Activated naive CD8-positive, alpha-beta T cell treated with anti-CD3 and anti-CD28 coated beads, Interleukin-2, amount 50 U/mL, for 16 hours (primary cell): ENCODE results near the gene NR2E1.

Source experiments
- DNase-seq: peaks from one replicate; pipeline ENCODE4 v3.0.0-alpha.2; 2020; ENCODE audit warnings: low read depth, low spot score

NR2E1 gene

GRCh38 chr6:108156180-108156937, 9.5 kb upstream of the NR2E1 start:
- no peak for DNase-seq

- DNase-seq, result no peak
Observed at GRCh38 chr6:108156938-108157233, 8.9 kb upstream of the NR2E1 start.

GRCh38 chr6:108157234-108157980, 8.4 kb upstream of the NR2E1 start:
- no peak for DNase-seq

- DNase-seq, result no peak
Observed at GRCh38 chr6:108157981-108158525, 7.8 kb upstream of the NR2E1 start.

- DNase-seq, result no peak
Observed at GRCh38 chr6:108159981-108160380, 5.8 kb upstream of the NR2E1 start.

DNA sequence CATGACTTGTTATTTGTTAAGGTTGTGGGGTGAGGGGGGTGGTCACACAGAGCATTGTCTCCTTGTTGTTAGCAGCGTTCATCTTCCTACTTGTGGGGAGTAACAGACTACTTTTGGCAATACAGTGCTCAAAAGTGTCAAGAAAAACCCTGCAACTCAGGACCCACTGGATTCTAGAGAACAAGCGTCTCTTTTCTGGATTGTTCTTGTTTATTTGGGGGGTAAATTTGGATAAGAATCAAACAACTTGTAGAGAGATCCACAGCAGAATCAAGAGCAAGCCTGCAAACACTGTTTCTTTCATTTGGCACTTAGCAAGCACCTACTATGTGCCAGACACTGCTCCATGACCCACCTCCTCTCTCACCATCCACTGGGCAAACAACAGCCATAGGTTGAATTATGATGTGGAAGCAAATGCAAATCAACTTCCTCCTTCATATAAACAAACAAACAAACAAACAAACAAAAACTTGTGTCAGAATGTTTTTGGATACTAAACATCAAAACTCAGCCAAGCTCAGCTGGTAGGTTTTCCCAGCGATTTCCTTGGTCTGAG, 4.0 kb upstream of the NR2E1 start:
- DNase-seq, result no peak

DNA sequence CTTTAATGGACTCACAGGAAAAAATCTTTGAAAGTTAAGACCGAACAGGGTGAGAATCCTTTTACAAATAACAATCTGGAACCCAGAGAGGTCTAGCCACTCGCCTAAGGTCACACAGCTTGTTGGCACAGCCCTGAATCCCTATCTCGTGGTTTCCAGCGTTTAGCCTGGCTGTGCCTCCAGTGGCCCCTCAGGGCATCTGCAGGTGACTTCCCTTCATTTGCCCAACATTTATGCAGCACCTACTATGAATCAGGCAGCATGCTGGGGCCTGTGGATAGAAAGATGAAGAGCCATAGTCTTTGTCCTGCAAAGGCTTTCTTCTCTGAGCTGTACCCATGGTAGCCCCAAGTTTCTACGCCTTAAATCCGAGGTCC, 2.6 kb upstream of the NR2E1 start:
- no peak for DNase-seq

DNA sequence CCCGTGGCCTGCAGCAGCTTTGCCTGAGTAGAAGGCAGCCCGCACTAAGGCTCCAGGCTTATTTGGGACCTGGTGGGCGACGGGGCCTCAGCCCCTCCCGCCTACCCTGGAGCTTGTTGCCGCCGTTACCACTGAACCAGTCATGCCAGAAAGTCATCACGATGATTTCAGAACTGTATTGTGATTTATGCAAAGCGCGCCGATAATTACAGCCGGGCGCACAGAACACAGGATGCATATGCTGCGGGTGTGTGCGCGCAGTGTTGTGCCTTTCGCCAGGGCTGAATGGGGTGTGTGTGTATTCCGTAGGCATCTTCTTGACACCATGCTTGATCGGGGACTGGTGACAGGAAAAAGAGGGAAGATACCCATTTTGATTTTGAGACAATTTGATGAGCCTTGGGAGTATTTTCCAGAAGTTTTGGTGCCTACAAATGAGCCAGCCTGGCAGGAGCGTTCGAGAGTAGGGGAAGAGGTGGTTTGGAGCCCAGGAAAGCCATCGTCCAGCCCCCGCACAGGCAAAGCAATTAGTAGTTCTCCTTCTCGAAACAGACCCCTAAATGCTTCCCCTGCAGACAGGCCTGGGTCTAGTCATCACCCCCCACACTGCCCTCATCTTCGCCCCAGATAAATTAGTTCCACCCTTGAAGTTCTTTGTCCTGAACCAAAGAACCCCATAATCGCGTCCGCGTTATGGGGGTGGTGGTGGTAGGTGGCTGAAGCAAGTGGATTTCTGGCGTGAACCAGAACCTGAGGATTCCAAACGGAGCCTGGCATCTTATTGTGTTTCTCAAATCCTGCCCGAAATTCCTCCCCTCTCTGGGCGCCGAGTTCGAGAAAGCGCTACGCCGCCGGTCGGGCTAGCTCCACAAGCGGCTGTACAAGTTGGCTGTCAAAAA, 1.9 kb upstream of the NR2E1 start:
- DNase-seq, result no peak

GRCh38 chr6:108164543-108164814, 1.3 kb upstream of the NR2E1 start:
- no peak for DNase-seq

- no peak for DNase-seq
Observed at GRCh38 chr6:108164815-108165706, 761 bp upstream of the NR2E1 start.

DNA sequence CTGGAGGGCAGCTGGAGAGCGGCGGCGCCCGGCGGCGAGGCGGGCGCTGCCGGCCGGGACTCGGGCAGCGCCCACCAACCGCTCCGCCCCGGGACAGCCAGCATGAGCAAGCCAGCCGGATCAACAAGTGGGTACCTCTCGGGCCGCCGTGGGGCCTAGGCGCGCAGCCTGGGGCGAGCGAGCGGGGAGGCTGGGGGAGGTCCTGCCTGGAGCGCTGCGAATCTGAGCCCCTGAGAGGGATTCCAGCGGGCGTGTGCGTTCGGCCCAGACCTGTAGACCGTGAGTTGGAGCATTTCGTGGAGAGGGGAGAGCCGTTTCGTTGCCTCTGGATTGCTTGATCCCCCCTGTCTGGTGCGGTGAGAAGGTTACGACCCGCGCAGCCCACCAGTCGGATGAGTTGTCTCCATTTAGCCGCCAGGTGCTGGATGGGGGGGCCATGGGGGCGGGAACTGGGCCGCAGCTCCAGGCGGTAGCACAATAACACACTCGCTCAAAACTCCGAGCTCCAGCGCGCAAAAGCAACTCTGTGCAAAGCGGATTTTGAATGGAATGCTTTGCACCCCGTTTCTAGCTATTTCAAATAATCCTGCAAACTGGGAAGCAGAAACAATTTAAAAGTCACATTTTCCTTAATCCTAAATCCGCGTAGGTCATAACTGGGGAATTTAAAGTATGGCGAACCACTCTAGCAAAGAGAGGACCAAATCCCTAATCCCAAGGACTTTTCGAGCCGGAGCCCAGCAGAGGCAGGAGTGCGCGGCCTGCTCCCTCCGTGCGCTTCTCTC, 1.0 kb downstream of the NR2E1 start:
- no peak for DNase-seq

DNA sequence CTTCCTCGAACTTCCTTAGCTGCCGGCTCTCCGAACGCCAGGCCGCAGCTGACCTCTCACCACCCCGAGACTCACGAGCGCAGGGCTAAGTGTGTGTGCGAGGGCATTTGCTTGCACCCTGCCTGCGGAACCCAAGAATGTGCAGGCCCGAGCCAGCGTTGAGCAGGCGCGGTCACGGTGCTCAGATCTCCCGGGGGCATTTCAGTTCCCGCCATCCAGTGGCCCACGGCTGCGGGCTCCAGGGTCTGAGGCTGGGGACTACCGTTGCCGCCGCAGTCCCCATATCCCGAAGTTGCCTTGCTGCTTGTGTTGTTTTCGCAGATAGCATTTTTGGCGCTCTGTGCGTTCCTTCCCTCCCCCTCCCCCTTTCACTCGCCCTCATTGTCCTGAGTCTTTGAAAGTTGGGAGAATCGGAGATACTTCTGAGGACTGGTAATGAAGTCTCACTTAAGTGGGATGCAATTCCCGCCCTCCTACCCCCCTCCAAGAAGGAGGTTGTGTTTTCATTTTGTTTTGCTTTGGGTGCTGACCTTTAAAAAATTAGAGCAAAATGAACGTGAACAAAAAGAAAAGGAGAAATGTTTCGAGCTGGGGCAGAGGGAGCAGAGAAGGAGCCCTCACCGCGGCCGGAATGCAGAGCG, 1.7 kb downstream of the NR2E1 start:
- DNase-seq, result no peak

DNA sequence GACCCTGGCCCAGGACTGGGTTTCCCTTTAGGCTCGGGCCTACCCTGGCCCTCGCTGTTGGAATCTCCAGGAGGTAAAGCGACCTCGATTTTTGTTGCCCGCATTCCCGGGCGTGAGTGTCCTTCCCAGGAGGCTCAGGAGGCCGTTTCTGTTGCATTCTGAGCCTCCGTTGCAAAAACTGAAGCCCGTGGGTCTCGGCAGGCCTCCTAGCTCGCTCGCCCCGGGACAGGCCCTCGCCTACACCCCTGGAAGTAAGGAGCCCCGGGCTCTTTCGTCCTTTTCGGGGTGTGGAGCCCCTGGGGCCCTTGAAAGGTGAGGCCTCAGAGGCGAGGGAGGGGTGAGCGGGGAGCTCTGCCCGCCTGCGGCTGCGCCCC, 2.3 kb downstream of the NR2E1 start:
- DNase-seq, result no peak

- no peak for DNase-seq
Observed at GRCh38 chr6:108168501-108169463, 3.0 kb downstream of the NR2E1 start.

- DNase-seq, result no peak
Observed at GRCh38 chr6:108169464-108170331, 3.9 kb downstream of the NR2E1 start.

DNA sequence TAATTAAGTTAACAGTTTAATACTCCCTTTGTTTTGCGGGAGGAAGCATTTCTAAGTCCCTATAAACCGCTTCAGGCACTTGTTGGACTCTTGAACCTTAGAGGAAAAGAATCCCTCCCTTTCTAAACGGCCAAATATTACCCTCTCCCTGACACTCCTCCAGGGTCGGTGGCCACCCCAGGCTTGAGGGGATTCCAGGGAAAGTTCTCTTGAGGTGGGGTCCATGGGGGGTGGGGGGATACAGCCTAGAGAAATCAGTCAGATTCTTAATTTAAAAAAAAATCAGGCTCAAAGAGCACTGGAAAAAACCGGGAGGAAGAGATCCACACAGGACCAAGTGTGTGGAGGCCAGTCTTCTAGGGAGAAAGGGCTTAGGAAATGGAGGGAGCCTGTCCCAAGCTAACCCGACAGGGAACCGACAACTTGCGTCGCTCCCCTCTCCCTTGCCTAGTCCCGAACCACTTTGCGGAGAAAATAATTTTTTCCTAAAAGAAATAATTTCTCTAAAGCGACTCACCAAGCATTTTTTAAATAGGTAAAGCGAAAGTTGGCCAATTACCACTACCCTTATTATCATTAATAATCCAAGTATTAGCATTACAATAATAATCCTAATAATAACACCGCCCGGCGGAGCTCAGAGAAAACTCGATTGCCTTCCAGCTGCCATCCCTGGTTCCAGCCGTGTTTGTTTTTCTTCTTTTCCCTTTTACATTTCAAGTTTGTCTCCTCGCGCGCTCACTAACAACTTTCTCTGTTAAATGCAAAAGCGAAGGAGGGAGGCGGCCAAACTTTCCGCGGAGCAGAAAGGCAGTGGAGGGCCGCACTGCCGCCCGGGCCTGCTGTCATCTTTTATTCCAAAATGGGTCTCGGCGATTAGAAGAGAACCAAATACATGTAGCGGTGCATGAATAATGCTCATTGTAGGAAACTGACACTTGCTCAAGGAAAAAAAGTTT, 4.8 kb downstream of the NR2E1 start:
- DNase-seq, result no peak
